NCI-H82 treated with DMSO at 0.1 percent for 48 hours (cell line): ENCODE measurements around the gene ALOX12.
"Not testable (repeated sequence)": the region's sequence is repeated elsewhere in the genome, so short reads cannot be mapped to it uniquely, and the experiment has no call there.

ENCODE experiments used
- DNase-seq: peaks from one replicate; lab custom pipeline; 2025; ENCODE audit not compliant: unreplicated experiment; lab: John Stamatoyannopoulos, UW

The ALOX12 gene

GRCh38 chr17:7045492-7046126 lies 49.8 kb downstream of the ALOX12 start:
- DNase-seq, result peak; percentile 26

GRCh38 chr17:7046127-7046724 lies 50.4 kb downstream of the ALOX12 start:
- DNase-seq, result no peak

- not testable (repeated sequence) for DNase-seq
Observed at GRCh38 chr17:7046725-7047397, 51.0 kb downstream of the ALOX12 start.

GRCh38 chr17:7047566-7047965 lies 51.7 kb downstream of the ALOX12 start:
- DNase-seq, result no peak

GRCh38 chr17:7048968-7049367 lies 53.1 kb downstream of the ALOX12 start:
- peak; percentile 28 for DNase-seq

GRCh38 chr17:7050583-7050982 lies 54.7 kb downstream of the ALOX12 start:
- not testable (repeated sequence) for DNase-seq

GRCh38 chr17:7056386-7056785 lies 60.5 kb downstream of the ALOX12 start:
- DNase-seq, result no peak

- DNase-seq, result no peak
Observed at GRCh38 chr17:7058831-7059447, 63.1 kb downstream of the ALOX12 start.
